Brain microvascular endothelial cell (primary cell): ENCODE data around the gene SCN2A.

ENCODE experiments used
- DNase-seq: peaks from one replicate; pipeline ENCODE4 v3.0.0-alpha.2; 2020
- H3K27ac ChIP-seq: fragments of 250-450 bp; sonication (Bioruptor Pico); 2 replicates; pipeline ENCODE4 v1.5.1; 2020; ENCODE audit warnings: mild to moderate bottlenecking, moderate library complexity
- H3K27me3 ChIP-seq: fragments of 250-450 bp; sonication (Bioruptor Pico); replicated peaks from 2 replicates; pipeline ENCODE4 v1.5.1; 2020; ENCODE audit warnings: mild to moderate bottlenecking
- H3K36me3 ChIP-seq: fragments of 250-450 bp; sonication (Bioruptor Pico); replicated peaks from 2 replicates; pipeline ENCODE4 v1.5.1; 2020; ENCODE audit warnings: mild to moderate bottlenecking
- H3K4me3 ChIP-seq: 2 replicates; pipeline ENCODE4 v1.5.1; 2011; ENCODE audit warnings: low read depth, mild to moderate bottlenecking, control low read depth, low read length, moderate library complexity
- in situ Hi-C: cut with HindIII; loops from 2 replicates; pipeline ENCODE4 v1.10.0; 2017; ENCODE audit warnings: low sequenced_read_pairs, low pct_ligation_motif_present
- TF ChIP-seq, protein P1 (sequence below): IDR thresholded peaks from 2 replicates; pipeline ENCODE4 v1.5.1; 2011; ENCODE audit warnings: low read depth, mild to moderate bottlenecking, moderate library complexity, low read length, control low read depth, inconsistent platforms; ENCODE audit errors: missing control alignments

SCN2A gene

DNA sequence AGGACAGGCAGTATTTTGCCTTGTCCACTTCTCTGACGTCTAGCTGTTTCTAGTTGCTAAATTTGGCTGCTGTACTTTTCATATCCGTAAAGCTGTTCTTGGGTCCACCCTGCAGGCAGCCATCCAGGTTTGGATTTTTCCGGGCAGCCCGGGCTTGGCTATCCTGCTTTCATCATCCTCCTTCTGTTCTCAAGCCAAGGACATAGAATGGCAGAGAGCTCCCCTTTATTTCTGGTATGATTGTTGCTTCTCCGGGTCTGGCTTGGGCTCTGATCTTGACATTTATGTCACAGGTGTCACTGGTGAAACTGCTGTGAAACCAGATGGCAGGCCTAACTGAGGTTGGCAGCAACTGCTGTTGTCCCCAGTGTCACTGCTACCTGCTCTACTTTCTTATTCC, 35.5 kb downstream of the SCN2A start:
- in situ Hi-C loops: no loop called here
- Histone ChIP-seq H3K27ac (no peak overlapping the region), H3K4me3 (no peak overlapping the region), H3K36me3 (no peaks in the 10 kb centered on the region), H3K27me3 (no peaks in the 10 kb centered on the region)
- no peak for DNase-seq
- TF ChIP-seq, protein P1, sequence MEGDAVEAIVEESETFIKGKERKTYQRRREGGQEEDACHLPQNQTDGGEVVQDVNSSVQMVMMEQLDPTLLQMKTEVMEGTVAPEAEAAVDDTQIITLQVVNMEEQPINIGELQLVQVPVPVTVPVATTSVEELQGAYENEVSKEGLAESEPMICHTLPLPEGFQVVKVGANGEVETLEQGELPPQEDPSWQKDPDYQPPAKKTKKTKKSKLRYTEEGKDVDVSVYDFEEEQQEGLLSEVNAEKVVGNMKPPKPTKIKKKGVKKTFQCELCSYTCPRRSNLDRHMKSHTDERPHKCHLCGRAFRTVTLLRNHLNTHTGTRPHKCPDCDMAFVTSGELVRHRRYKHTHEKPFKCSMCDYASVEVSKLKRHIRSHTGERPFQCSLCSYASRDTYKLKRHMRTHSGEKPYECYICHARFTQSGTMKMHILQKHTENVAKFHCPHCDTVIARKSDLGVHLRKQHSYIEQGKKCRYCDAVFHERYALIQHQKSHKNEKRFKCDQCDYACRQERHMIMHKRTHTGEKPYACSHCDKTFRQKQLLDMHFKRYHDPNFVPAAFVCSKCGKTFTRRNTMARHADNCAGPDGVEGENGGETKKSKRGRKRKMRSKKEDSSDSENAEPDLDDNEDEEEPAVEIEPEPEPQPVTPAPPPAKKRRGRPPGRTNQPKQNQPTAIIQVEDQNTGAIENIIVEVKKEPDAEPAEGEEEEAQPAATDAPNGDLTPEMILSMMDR: no peak

DNA sequence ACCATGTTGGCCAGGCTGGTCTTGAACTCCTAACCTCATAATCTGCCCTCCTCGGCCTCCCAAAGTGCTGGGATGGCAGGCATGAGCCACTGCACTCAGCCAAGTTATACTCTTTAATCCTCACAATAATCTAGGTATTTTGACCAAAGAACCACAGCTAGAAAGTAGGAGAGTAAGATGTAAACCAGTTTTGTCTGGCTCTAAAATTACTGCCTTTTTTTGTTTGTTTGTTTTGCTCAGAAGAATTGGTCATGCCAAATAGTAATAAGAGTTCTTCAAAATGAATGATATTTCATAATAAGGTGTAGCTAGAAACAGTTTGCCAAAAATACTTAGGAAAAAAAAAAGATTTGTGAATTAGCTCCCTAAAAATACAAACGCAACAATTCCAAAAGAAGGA, 36.7 kb downstream of the SCN2A start:
- no peaks in the 10 kb centered on the region for H3K27me3 ChIP-seq
- in situ Hi-C loops: no loop called here
- H3K4me3 ChIP-seq: no peak overlapping the region
- TF ChIP-seq, protein P1: no peak
- H3K27ac ChIP-seq: no peak overlapping the region
- no peak for DNase-seq
- H3K36me3 ChIP-seq: no peaks in the 10 kb centered on the region

DNA sequence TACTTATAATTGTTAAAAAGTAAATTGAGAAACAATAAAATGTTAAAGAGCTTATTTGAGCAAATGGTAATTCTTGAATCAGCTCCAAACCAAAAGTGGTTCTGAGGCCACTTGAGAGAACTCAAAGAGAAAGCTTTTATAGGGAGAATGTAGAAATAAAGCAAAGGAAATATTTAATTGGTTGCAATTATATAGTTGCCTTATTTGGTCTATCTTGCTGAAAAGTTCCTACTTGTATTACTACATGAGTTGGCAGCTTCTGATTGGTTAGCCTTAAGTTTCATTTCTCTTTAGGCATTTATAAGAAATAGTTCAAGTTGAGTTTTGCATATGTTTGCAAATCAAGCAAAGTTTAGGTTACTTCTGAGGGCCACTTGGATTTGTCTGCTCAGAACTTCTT, 38.1 kb downstream of the SCN2A start:
- in situ Hi-C loops: no loop called here
- TF ChIP-seq, protein P1: no peak
- no peaks in the 10 kb centered on the region for H3K36me3 ChIP-seq
- H3K27me3 ChIP-seq: no peaks in the 10 kb centered on the region
- no peak for DNase-seq
- no peak overlapping the region for H3K27ac ChIP-seq
- no peak overlapping the region for H3K4me3 ChIP-seq

DNA sequence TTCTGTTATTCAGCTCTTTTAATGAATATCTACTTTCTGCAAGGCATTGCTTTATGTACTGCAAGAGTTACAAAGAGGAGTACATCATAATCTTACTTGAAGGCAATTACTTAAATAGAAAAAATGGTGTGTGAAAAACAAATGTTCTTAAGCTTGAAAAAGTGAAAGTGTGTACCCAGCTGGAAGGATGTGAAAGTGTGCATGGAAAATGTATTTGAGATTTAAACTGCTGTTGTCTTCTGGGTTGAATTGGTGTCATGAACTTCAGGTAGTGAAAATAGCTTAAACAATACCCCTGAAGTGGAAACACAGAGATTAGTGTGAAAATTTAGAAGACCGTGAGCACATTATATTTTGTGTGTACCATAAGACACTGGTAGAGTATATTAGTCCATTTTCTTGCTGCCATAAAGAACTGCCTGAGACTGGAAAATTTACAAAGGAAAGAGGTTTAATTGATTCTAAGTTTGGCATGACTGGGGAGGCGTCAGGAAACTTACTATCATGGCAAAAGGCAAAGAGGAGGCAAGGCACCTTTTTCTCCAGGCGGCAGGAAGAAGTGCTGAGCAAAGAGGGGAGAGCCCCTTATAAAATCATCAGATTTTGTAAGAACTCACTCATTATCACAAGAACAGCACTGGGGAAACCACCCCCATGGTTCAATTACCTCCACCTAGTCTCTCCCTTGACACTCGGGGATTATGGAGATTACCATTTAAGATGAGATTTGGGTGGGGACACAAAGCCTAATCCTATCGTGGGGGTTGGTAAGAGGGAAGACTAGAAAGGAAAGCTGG, 38.8 kb downstream of the SCN2A start:
- no peaks in the 10 kb centered on the region for H3K36me3 ChIP-seq

DNA sequence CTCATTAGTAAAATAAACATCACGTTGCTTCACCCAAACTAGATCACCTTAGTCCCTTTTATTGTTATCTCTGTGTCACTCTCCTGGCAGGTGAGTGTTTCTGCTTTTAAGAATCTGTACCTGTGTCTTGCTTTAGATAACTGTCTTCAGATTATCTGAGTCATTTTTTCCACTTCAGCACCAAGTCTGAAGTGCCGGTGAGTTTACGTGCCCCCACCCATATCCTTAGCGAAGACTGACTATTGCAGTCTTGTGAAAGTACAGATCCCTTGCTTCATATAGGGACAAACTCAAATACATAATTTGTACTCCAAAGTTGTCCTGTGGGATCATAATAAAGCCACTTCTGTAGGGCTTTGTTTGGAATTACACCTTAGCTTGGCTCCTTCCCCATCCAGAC, 41.1 kb downstream of the SCN2A start:
- in situ Hi-C loops: no loop called here
- DNase-seq: no peak
- TF ChIP-seq, protein P1: no peak
- Histone ChIP-seq H3K27me3 (no peaks in the 10 kb centered on the region), H3K27ac (no peak overlapping the region), H3K4me3 (no peak overlapping the region), H3K36me3 (no peaks in the 10 kb centered on the region)

More for the DNA sequence above, 38.8 kb downstream of the SCN2A start:
- TF ChIP-seq, protein P1: no peak
- H3K4me3 ChIP-seq: no peak overlapping the region
- H3K27ac ChIP-seq: no peak overlapping the region
- no peaks in the 10 kb centered on the region for H3K27me3 ChIP-seq
- in situ Hi-C loops: no loop called here
- no peak for DNase-seq

DNA sequence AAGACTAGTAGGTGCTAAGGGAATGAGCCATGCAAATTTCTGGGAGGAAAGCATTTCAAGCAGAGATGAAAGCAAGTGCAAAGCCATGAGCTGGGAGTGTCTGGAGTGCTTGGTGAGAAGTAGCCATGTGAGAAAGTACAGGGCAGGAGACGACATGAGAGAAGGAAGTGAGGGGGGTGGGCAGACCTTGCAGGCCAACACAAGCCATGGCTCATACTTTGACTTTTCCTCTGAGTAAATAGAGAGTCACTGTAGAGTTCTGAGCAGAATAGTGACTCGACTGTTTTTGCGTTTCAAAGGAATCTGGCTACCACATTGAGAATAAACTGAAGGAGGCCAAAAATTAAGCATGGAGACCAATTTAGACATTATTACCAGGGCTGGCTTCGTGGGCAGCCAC, 42.2 kb downstream of the SCN2A start:
- Histone ChIP-seq H3K4me3 (no peak overlapping the region), H3K27ac (no peak overlapping the region), H3K36me3 (no peaks in the 10 kb centered on the region), H3K27me3 (no peaks in the 10 kb centered on the region)
- TF ChIP-seq, protein P1: no peak
- DNase-seq: no peak
- in situ Hi-C loops: no loop called here
